MM.1S (cell line): Measurements from ENCODE around the gene MOAP1.

Source experiments
- CTCF ChIP-seq: fragments of 300-600 bp; sonication (generic); IDR thresholded peaks from 2 replicates; pipeline ENCODE4 v1.5.1; 2016; ENCODE audit warnings: antibody characterized with exemption, low read length, mixed read lengths
- EZH2phosphoT487 ChIP-seq: fragments of 300-600 bp; sonication (generic); IDR thresholded peaks from 2 replicates; pipeline ENCODE4 v1.6.1; 2018; ENCODE audit warnings: antibody characterized with exemption, low read length

- TF ChIP-seq CTCF (no peak), EZH2phosphoT487 (no peak)
Observed at GRCh38 chr14:93150227-93151208, 34.2 kb downstream of the MOAP1 start.
